ENCODE measurements around the gene FAM200B.

Gene FAM200B

GRCh38 chr4:15738877-15739276 lies 57.2 kb downstream of the FAM200B start:
- DNase-seq, result no peak

All from SHP77 treated with DMSO at 0.1 percent for 48 hours (cell line).